ENCODE measurements around the gene ARL14.

DNA sequence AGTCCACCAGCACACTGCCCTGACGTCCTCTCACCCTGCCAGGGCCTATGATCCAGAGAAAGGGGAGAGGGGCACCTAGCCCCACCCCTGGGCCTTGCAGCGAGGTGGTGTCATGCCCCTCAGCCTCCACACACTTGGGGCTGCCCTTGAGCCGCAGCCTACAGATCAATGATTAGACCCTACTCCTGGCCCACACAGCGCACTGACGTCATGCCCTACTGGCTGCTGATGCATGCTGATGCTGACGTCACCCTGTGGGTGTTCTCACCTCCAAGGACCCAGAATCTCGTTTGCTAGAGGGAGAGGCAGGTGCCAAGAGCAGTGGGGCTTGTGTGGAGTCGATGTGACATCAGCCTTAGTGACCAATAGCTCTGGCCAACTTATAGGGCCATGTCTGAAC is 18.0 kb downstream of the ARL14 start:
- TF ChIP-seq, protein P1, sequence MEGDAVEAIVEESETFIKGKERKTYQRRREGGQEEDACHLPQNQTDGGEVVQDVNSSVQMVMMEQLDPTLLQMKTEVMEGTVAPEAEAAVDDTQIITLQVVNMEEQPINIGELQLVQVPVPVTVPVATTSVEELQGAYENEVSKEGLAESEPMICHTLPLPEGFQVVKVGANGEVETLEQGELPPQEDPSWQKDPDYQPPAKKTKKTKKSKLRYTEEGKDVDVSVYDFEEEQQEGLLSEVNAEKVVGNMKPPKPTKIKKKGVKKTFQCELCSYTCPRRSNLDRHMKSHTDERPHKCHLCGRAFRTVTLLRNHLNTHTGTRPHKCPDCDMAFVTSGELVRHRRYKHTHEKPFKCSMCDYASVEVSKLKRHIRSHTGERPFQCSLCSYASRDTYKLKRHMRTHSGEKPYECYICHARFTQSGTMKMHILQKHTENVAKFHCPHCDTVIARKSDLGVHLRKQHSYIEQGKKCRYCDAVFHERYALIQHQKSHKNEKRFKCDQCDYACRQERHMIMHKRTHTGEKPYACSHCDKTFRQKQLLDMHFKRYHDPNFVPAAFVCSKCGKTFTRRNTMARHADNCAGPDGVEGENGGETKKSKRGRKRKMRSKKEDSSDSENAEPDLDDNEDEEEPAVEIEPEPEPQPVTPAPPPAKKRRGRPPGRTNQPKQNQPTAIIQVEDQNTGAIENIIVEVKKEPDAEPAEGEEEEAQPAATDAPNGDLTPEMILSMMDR (IDR thresholded peaks at IDR 0.05; ENCODE audit: borderline replicate concordance, extremely low read depth, low read length, poor library complexity, severe bottlenecking), result no peak
- TF ChIP-seq EZH2 (IDR thresholded peaks at IDR 0.05; ENCODE audit: borderline replicate concordance, low read depth, low read length, severe bottlenecking), result no peak
